Measurements from ENCODE around the gene HLA-DQA2.
"Not testable (repeated sequence)": the region's sequence is repeated elsewhere in the genome, so short reads cannot be mapped to it uniquely, and the experiment has no call there.

The HLA-DQA2 gene

GRCh38 chr6:32741031-32741960 lies at the start of gene HLA-DQA2:
TSS of gene HLA-DQA2 (plus strand) at chr6:32741391. CDS start at chr6:32741444, 53 bp downstream.
- no peak for DNase-seq (ENCODE audit: low read depth in 1 of 2, low spot score in 1 of 2)

- DNase-seq (ENCODE audit: low read depth in 1 of 2, low spot score in 1 of 2), result peak in 1 of 2 donors; percentile 42
Observed at GRCh38 chr6:32692019-32692418, 49.2 kb upstream of the HLA-DQA2 start.

GRCh38 chr6:32697031-32697430 lies 44.2 kb upstream of the HLA-DQA2 start:
- no peak for DNase-seq (ENCODE audit: low read depth in 1 of 2, low spot score in 1 of 2)

- peak in 1 of 2 donors; percentile 19 for DNase-seq (ENCODE audit: low read depth in 1 of 2, low spot score in 1 of 2)
Observed at GRCh38 chr6:32700391-32701040, 40.7 kb upstream of the HLA-DQA2 start.

- no peak for DNase-seq (ENCODE audit: low read depth in 1 of 2, low spot score in 1 of 2)
Observed at GRCh38 chr6:32703347-32703746, 37.8 kb upstream of the HLA-DQA2 start.

GRCh38 chr6:32705164-32705563 lies 36.0 kb upstream of the HLA-DQA2 start:
- not testable (repeated sequence) for DNase-seq (ENCODE audit: low read depth in 1 of 2, low spot score in 1 of 2)

GRCh38 chr6:32709625-32710024 lies 31.6 kb upstream of the HLA-DQA2 start:
- DNase-seq (ENCODE audit: low read depth in 1 of 2, low spot score in 1 of 2), result no peak

GRCh38 chr6:32713241-32713640 lies 27.9 kb upstream of the HLA-DQA2 start:
- DNase-seq (ENCODE audit: low read depth in 1 of 2, low spot score in 1 of 2), result no peak

- DNase-seq (ENCODE audit: low read depth in 1 of 2, low spot score in 1 of 2), result no peak
Observed at GRCh38 chr6:32716396-32716795, 24.8 kb upstream of the HLA-DQA2 start.

- DNase-seq (ENCODE audit: low read depth in 1 of 2, low spot score in 1 of 2), result no peak
Observed at GRCh38 chr6:32718879-32719278, 22.3 kb upstream of the HLA-DQA2 start.

- no peak for DNase-seq (ENCODE audit: low read depth in 1 of 2, low spot score in 1 of 2)
Observed at GRCh38 chr6:32738126-32738525, 3.1 kb upstream of the HLA-DQA2 start.

GRCh38 chr6:32742374-32742773 lies 1.2 kb downstream of the HLA-DQA2 start:
- no peak for DNase-seq (ENCODE audit: low read depth in 1 of 2, low spot score in 1 of 2)

GRCh38 chr6:32744776-32745175 lies 3.6 kb downstream of the HLA-DQA2 start:
- no peak for DNase-seq (ENCODE audit: low read depth in 1 of 2, low spot score in 1 of 2)

GRCh38 chr6:32745649-32746048 lies 4.5 kb downstream of the HLA-DQA2 start:
- not testable (repeated sequence) for DNase-seq (ENCODE audit: low read depth in 1 of 2, low spot score in 1 of 2)

- DNase-seq (ENCODE audit: low read depth in 1 of 2, low spot score in 1 of 2), result no peak
Observed at GRCh38 chr6:32752580-32752979, 11.4 kb downstream of the HLA-DQA2 start.

GRCh38 chr6:32759669-32760068 lies 18.5 kb downstream of the HLA-DQA2 start:
- no peak for DNase-seq (ENCODE audit: low read depth in 1 of 2, low spot score in 1 of 2)

- DNase-seq (ENCODE audit: low read depth in 1 of 2, low spot score in 1 of 2), result no peak
Observed at GRCh38 chr6:32761072-32761471, 19.9 kb downstream of the HLA-DQA2 start.

- DNase-seq (ENCODE audit: low read depth in 1 of 2, low spot score in 1 of 2), result no peak
Observed at GRCh38 chr6:32761548-32761947, 20.4 kb downstream of the HLA-DQA2 start.

GRCh38 chr6:32763421-32763820 lies 22.2 kb downstream of the HLA-DQA2 start, which contains the start of gene HLA-DQB2:
TSS of gene HLA-DQB2 (minus strand) at chr6:32763532. CDS start at chr6:32763470, 62 bp downstream.
- no peak for DNase-seq (ENCODE audit: low read depth in 1 of 2, low spot score in 1 of 2)

GRCh38 chr6:32764048-32764447 lies 22.9 kb downstream of the HLA-DQA2 start:
- no peak for DNase-seq (ENCODE audit: low read depth in 1 of 2, low spot score in 1 of 2)

GRCh38 chr6:32772656-32773055 lies 31.5 kb downstream of the HLA-DQA2 start:
- DNase-seq (ENCODE audit: low read depth in 1 of 2, low spot score in 1 of 2), result no peak

- no peak for DNase-seq (ENCODE audit: low read depth in 1 of 2, low spot score in 1 of 2)
Observed at GRCh38 chr6:32774426-32774825, 33.2 kb downstream of the HLA-DQA2 start.

Data from activated CD4-positive, alpha-beta T cell treated with anti-CD3 and anti-CD28 coated beads, Interleukin-2, amount 50 U/mL, for 24 hours (primary cell).